GM19238 (cell line): ENCODE results near the gene HLF.

Source experiments
- DNase-seq: peaks from one replicate; pipeline ENCODE4 v3.0.0; 2011; ENCODE audit warnings: low spot score; ENCODE audit not compliant: insufficient read length

Gene HLF

GRCh38 chr17:55254375-55254774 lies 10.4 kb upstream of the HLF start:
- DNase-seq, result no peak

GRCh38 chr17:55258578-55259135 lies 6.1 kb upstream of the HLF start:
- no peak for DNase-seq

- DNase-seq, result no peak
Observed at GRCh38 chr17:55259684-55260111, 5.1 kb upstream of the HLF start.

- no peak for DNase-seq
Observed at GRCh38 chr17:55261311-55261710, 3.4 kb upstream of the HLF start.

GRCh38 chr17:55263569-55264277 lies 1.0 kb upstream of the HLF start:
- no peak for DNase-seq

GRCh38 chr17:55264278-55264644 lies 499 bp upstream of the HLF start:
- DNase-seq, result no peak

- DNase-seq, result no peak
Observed at GRCh38 chr17:55265311-55266021, 706 bp downstream of the HLF start.

GRCh38 chr17:55266051-55266957 lies 1.5 kb downstream of the HLF start:
- DNase-seq, result no peak

GRCh38 chr17:55266958-55267688 lies 2.4 kb downstream of the HLF start:
- no peak for DNase-seq

- DNase-seq, result no peak
Observed at GRCh38 chr17:55267777-55268648, 3.3 kb downstream of the HLF start.

- no peak for DNase-seq
Observed at GRCh38 chr17:55268649-55269480, 4.1 kb downstream of the HLF start.

- DNase-seq, result no peak
Observed at GRCh38 chr17:55269894-55270293, 5.1 kb downstream of the HLF start.

GRCh38 chr17:55271223-55271571 lies 6.4 kb downstream of the HLF start:
- no peak for DNase-seq

GRCh38 chr17:55271958-55272710 lies 7.4 kb downstream of the HLF start:
- no peak for DNase-seq

- DNase-seq, result no peak
Observed at GRCh38 chr17:55272711-55273578, 8.2 kb downstream of the HLF start.

- no peak for DNase-seq
Observed at GRCh38 chr17:55273579-55274354, 9.0 kb downstream of the HLF start.
